ENCODE data around the gene PHC3.

DNA sequence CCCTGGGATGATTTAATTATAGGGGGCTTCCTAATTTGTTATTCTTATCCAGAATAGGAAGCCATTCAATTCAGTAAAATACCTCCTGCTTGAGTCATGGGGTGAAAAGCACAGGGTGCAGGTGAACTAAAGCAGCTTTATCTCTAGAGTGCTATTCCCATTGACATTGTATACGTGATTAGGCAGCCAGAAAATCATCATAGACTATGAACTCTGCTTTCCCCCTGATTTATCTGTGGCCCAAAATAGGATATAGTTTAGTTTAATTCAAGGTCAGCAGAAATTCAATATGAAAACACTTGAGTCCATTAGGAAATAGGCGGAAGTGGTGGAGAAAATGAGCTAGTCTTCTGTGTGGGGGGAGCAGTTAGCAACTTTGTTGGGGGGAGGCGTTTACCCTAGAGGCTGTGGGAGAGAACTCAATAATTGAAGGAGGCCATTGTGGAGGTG is 22.5 kb upstream of the PHC3 start:
- TF ChIP-seq, protein P1, sequence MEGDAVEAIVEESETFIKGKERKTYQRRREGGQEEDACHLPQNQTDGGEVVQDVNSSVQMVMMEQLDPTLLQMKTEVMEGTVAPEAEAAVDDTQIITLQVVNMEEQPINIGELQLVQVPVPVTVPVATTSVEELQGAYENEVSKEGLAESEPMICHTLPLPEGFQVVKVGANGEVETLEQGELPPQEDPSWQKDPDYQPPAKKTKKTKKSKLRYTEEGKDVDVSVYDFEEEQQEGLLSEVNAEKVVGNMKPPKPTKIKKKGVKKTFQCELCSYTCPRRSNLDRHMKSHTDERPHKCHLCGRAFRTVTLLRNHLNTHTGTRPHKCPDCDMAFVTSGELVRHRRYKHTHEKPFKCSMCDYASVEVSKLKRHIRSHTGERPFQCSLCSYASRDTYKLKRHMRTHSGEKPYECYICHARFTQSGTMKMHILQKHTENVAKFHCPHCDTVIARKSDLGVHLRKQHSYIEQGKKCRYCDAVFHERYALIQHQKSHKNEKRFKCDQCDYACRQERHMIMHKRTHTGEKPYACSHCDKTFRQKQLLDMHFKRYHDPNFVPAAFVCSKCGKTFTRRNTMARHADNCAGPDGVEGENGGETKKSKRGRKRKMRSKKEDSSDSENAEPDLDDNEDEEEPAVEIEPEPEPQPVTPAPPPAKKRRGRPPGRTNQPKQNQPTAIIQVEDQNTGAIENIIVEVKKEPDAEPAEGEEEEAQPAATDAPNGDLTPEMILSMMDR (optimal IDR thresholded peaks at IDR 0.05 in 1 of 3, IDR thresholded peaks at IDR 0.05 in 1 of 3, conservative IDR thresholded peaks at IDR 0.05 in 1 of 3; ENCODE audit: extremely low read depth in 1 of 3, insufficient read depth in 2 of 3, low read length in 3 of 3): no peak
- no peak for TF ChIP-seq EZH2 (IDR thresholded peaks at IDR 0.05; ENCODE audit: low read length)

Measured in keratinocyte (primary cell).